Measurements from ENCODE around the gene MAPK8. TPM values are rescaled to one million over a fixed set of nuclear protein-coding genes. Genes with fewer than 3 reads are reported as not detected.

The MAPK8 gene
- polyA plus RNA-seq, 2 of the 4 experiments (the other 2 are of a cell fraction) = 29.6 to 71.4 TPM

DNA sequence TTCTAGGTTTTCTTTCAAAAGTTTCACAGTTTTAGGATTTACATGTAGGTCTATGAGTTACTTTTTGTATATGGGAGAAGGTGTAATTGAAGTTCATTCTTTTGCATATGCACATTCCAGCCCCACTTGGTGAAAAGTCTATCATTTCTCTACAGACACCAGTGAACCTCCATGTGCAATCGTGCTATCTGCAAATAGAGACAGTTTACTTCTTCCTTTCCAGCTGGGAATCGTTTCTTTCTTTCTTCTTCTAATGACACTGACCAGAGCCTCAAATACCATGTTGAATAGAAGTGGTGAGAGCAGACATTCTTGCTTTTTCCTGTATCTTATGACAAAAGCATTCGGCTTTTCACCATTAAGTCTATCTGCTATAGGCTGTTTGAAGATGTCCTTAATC, 175.7 kb downstream of the MAPK8 start:
- TF ChIP-seq ESRRA (IDR thresholded peaks at IDR 0.05; ENCODE audit: borderline replicate concordance, low read length) (no peak), ZC3H11A (IDR thresholded peaks at IDR 0.05) (no peak), MYC (IDR thresholded peaks at IDR 0.05; ENCODE audit: borderline replicate concordance, low read length) (no peak), HOXB13 (CRISPR knock-in tag; IDR thresholded peaks at IDR 0.05; ENCODE audit: low read depth) (no peak), PHF8 (IDR thresholded peaks at IDR 0.05; ENCODE audit: borderline replicate concordance, low read depth) (no peak), HOXB5 (CRISPR knock-in tag; IDR thresholded peaks at IDR 0.05) (no peak)
- TF ChIP-seq, protein P1, sequence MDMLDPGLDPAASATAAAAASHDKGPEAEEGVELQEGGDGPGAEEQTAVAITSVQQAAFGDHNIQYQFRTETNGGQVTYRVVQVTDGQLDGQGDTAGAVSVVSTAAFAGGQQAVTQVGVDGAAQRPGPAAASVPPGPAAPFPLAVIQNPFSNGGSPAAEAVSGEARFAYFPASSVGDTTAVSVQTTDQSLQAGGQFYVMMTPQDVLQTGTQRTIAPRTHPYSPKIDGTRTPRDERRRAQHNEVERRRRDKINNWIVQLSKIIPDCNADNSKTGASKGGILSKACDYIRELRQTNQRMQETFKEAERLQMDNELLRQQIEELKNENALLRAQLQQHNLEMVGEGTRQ (IDR thresholded peaks at IDR 0.05) = no peak
- Histone ChIP-seq H3K4me3 (no peak overlapping the region), H3K4me2 (no peak overlapping the region), H3K4me1 (no peaks in the 10 kb centered on the region), H3K27ac (no peak overlapping the region), H3K9me3 (no peaks in the 10 kb centered on the region)
- ATAC-seq (no peak), FAIRE-seq (no peak), DNase-seq (ENCODE audit: low read depth in 1 of 2, low spot score in 1 of 2) (no peak)
- ChIA-PET CTCF (no interaction called here), POLR2A (no interaction called here)
- 66% methylated on average over 3 of the region's 3 CpGs for WGBS (ENCODE audit: missing lambda C conversion rate)

- FAIRE-seq = no peak
- no peak for DNase-seq (ENCODE audit: low read depth in 1 of 2, low spot score in 1 of 2)
- ChIA-PET POLR2A (no interaction called here), CTCF (interaction anchor here (1.3 kb wide), 1 partner anchor 172 kb away, joined by 3 read pairs; no protein-coding TSS in a partner anchor)
- TF ChIP-seq EP300 (IDR thresholded peaks at IDR 0.05) = no peak
- no peak for TF ChIP-seq ZC3H11A (IDR thresholded peaks at IDR 0.05)
- no peak for TF ChIP-seq JUN (IDR thresholded peaks at IDR 0.05)
- TF ChIP-seq RNF2 (IDR thresholded peaks at IDR 0.05; ENCODE audit: borderline replicate concordance, low read depth) = no peak
- no peak for TF ChIP-seq MAFK (IDR thresholded peaks at IDR 0.05; ENCODE audit: partially characterized antibody)
- no peak for TF ChIP-seq NPAS2 (CRISPR knock-in tag; IDR thresholded peaks at IDR 0.05; ENCODE audit: borderline replicate concordance)
- no peak for TF ChIP-seq TFCP2L1 (CRISPR knock-in tag; IDR thresholded peaks at IDR 0.05)
- TF ChIP-seq NR3C1 (IDR thresholded peaks at IDR 0.05) = no peak
- TF ChIP-seq HES2 (IDR thresholded peaks at IDR 0.05) = no peak
- TF ChIP-seq HOXB13 (CRISPR knock-in tag; IDR thresholded peaks at IDR 0.05; ENCODE audit: low read depth) = no peak
- TF ChIP-seq JUNB (IDR thresholded peaks at IDR 0.05) = no peak
- no peak for TF ChIP-seq E2F6 (IDR thresholded peaks at IDR 0.05; ENCODE audit: borderline replicate concordance, low read depth)
- Histone ChIP-seq H3K4me3 (no peak overlapping the region), H3K9me3 (no peaks in the 10 kb centered on the region), H3K4me2 (no peak overlapping the region), H3K4me1 (no peaks in the 10 kb centered on the region), H3K27ac (no peak overlapping the region)
- no peak for ATAC-seq
- 74% methylated on average over 3 of the region's 3 CpGs for WGBS (ENCODE audit: missing lambda C conversion rate)
Observed at GRCh38 chr10:48484911-48485310, 178.4 kb downstream of the MAPK8 start.

DNA sequence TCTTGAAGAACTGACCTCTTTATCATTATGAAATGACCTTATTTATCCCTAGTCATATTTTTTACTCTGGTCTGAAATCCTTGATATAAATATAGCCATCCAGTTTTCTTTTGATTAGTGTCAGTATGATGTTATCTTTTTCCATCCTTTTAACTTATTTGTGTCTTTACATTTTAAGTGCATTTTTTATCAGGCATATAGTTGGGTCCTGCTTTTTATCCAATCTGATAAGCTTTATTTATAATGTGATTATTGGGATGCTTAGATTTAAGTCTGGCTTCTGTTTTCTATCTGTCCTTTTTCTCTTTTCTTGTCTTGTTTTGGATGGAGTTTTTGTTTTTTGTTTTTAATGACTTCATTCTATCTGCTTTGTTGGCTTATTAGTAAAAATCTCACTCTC, 179.2 kb downstream of the MAPK8 start:
- no peaks in the 10 kb centered on the region for H3K4me1 ChIP-seq
- H3K4me2 ChIP-seq = no peak overlapping the region
- POLR2A ChIA-PET = no interaction called here
- no peak for FAIRE-seq
- no peak for DNase-seq (ENCODE audit: low read depth in 1 of 2, low spot score in 1 of 2)
- no peaks in the 10 kb centered on the region for H3K9me3 ChIP-seq
- H3K27ac ChIP-seq = no peak overlapping the region
- H3K4me3 ChIP-seq = no peak overlapping the region
- TF ChIP-seq SMC3 (IDR thresholded peaks at IDR 0.05) (no peak), E2F6 (IDR thresholded peaks at IDR 0.05; ENCODE audit: borderline replicate concordance, low read depth) (no peak), NFE2L2 (conservative IDR thresholded peaks at IDR 0.05; ENCODE audit: low read length) (no peak), RFX5 (IDR thresholded peaks at IDR 0.05) (no peak), BHLHE40 (IDR thresholded peaks at IDR 0.05; ENCODE audit: low read depth, low read length) (no peak), JUN (IDR thresholded peaks at IDR 0.05) (no peak), REST (IDR thresholded peaks at IDR 0.05) (no peak), FOXS1 (CRISPR knock-in tag; IDR thresholded peaks at IDR 0.05) (no peak), CHD2 (IDR thresholded peaks at IDR 0.05; ENCODE audit: low read length, partially characterized antibody) (no peak), KDM5A (IDR thresholded peaks at IDR 0.05) (no peak), TFCP2L1 (CRISPR knock-in tag; IDR thresholded peaks at IDR 0.05) (no peak), HOXB13 (CRISPR knock-in tag; IDR thresholded peaks at IDR 0.05; ENCODE audit: low read depth) (no peak), RNF2 (IDR thresholded peaks at IDR 0.05; ENCODE audit: borderline replicate concordance, low read depth) (no peak), PBX3 (IDR thresholded peaks at IDR 0.05) (no peak)
- no peak for ATAC-seq
- CTCF ChIA-PET = interaction anchor here (1.3 kb wide), 1 partner anchor 171 kb away, joined by 3 read pairs; no protein-coding TSS in a partner anchor

Data from A549 (cell line).